ENCODE data around the gene PLIN3. TPM values are rescaled to one million over a fixed set of nuclear protein-coding genes. Genes with fewer than 3 reads are reported as not detected.

PLIN3 gene
- total and polyA plus RNA-seq, 2 of the 4 experiments (the other 2 are of a cell fraction), result 147 to 246 TPM

DNA sequence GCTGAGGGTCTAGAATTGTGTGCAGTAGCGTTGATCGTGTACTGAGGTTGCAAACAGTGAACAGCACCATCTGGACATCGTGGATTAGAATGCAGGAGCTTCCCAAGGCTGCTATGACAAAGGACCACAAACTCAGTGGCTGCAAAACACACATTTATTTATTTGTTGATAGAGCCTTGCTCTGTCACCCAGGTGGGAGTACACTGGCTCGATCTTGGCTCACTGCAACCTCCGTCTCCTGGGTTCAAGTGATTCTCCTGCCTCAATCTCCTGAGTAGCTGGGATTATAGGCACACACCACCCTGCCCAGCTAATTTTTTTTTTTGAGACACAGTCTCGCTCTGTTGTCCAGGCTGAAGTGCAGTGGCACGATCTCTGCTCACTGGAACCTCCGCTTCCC, 39.5 kb upstream of the PLIN3 start:
- H3K36me3 ChIP-seq (ENCODE audit: control insufficient read depth, insufficient read depth, low read length), result no peaks in the 10 kb centered on the region; the same call in 1 of the 2 replicates
- CTCF ChIA-PET, result no interaction called here
- H2BK5ac ChIP-seq (ENCODE audit: low read depth, low read length, poor library complexity, severe bottlenecking), result no peak overlapping the region
- TF ChIP-seq FOS (IDR thresholded peaks at IDR 0.05; ENCODE audit: low read depth, low read length) (no peak), BHLHE40 (IDR thresholded peaks at IDR 0.05; ENCODE audit: low read depth, low read length) (no peak), RFX5 (IDR thresholded peaks at IDR 0.05; ENCODE audit: low read depth, low read length) (no peak), MAZ (IDR thresholded peaks at IDR 0.05; ENCODE audit: borderline replicate concordance, low read depth, low read length) (no peak), RCOR1 (IDR thresholded peaks at IDR 0.05; ENCODE audit: insufficient replicate concordance, low read length) (no peak), MAFK (IDR thresholded peaks at IDR 0.05; ENCODE audit: low read depth, low read length) (no peak), CHD1 (IDR thresholded peaks at IDR 0.05; ENCODE audit: low read depth, low read length) (no peak), SMC3 (IDR thresholded peaks at IDR 0.05; ENCODE audit: low read depth, low read length) (no peak), NFE2L2 (IDR thresholded peaks at IDR 0.05; ENCODE audit: low read depth, low read length) (no peak), CEBPB (IDR thresholded peaks at IDR 0.05; ENCODE audit: low read depth, low read length) (no peak), RAD21 (IDR thresholded peaks at IDR 0.05; ENCODE audit: low read length) (no peak), MXI1 (IDR thresholded peaks at IDR 0.05; ENCODE audit: borderline replicate concordance, low read depth, low read length) (no peak), POLR2A (IDR thresholded peaks at IDR 0.05; ENCODE audit: low read depth, low read length) (no peak)
- TF ChIP-seq, protein P1, sequence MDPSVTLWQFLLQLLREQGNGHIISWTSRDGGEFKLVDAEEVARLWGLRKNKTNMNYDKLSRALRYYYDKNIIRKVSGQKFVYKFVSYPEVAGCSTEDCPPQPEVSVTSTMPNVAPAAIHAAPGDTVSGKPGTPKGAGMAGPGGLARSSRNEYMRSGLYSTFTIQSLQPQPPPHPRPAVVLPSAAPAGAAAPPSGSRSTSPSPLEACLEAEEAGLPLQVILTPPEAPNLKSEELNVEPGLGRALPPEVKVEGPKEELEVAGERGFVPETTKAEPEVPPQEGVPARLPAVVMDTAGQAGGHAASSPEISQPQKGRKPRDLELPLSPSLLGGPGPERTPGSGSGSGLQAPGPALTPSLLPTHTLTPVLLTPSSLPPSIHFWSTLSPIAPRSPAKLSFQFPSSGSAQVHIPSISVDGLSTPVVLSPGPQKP (IDR thresholded peaks at IDR 0.05; ENCODE audit: borderline replicate concordance, low read depth, low read length), result no peak
- TF ChIP-seq, protein P2, sequence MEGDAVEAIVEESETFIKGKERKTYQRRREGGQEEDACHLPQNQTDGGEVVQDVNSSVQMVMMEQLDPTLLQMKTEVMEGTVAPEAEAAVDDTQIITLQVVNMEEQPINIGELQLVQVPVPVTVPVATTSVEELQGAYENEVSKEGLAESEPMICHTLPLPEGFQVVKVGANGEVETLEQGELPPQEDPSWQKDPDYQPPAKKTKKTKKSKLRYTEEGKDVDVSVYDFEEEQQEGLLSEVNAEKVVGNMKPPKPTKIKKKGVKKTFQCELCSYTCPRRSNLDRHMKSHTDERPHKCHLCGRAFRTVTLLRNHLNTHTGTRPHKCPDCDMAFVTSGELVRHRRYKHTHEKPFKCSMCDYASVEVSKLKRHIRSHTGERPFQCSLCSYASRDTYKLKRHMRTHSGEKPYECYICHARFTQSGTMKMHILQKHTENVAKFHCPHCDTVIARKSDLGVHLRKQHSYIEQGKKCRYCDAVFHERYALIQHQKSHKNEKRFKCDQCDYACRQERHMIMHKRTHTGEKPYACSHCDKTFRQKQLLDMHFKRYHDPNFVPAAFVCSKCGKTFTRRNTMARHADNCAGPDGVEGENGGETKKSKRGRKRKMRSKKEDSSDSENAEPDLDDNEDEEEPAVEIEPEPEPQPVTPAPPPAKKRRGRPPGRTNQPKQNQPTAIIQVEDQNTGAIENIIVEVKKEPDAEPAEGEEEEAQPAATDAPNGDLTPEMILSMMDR (conservative IDR thresholded peaks at IDR 0.05; ENCODE audit: low read depth, low read length), result no peak
- TF ChIP-seq, protein P3, sequence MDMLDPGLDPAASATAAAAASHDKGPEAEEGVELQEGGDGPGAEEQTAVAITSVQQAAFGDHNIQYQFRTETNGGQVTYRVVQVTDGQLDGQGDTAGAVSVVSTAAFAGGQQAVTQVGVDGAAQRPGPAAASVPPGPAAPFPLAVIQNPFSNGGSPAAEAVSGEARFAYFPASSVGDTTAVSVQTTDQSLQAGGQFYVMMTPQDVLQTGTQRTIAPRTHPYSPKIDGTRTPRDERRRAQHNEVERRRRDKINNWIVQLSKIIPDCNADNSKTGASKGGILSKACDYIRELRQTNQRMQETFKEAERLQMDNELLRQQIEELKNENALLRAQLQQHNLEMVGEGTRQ (IDR thresholded peaks at IDR 0.05; ENCODE audit: low read depth, low read length), result no peak
- H3K14ac ChIP-seq (replicated peaks; ENCODE audit: low read depth, low read length), result no peak overlapping the region
- no peak overlapping the region for H3K23ac ChIP-seq (ENCODE audit: low read depth, low read length)
- H4K8ac ChIP-seq (ENCODE audit: low read depth in 2 of 2, low read length in 2 of 2), result no peak overlapping the region
- H2BK20ac ChIP-seq (ENCODE audit: low read depth, low read length), result no peak overlapping the region
- H3K9me1 ChIP-seq (ENCODE audit: insufficient read depth, low read length), result no peaks in the 10 kb centered on the region
- intact Hi-C loops (cut with micrococcal nuclease) (no loop called here), dilution Hi-C loops (cut with HindIII; ENCODE audit: low sequenced_read_pairs, unreplicated experiment) (no loop called here), in situ Hi-C loops (cut with MboI; ENCODE audit: low sequenced_read_pairs) (no loop called here)
- no peak overlapping the region for H4K91ac ChIP-seq (ENCODE audit: insufficient read depth, low read depth, low read length)
- H3K56ac ChIP-seq (ENCODE audit: extremely low read depth, insufficient read depth, low read length), result no peak overlapping the region
- H3K4ac ChIP-seq (ENCODE audit: low read depth, low read length), result no peak overlapping the region
- no peak overlapping the region for H2BK120ac ChIP-seq (ENCODE audit: low read depth, low read length)
- peaks cover 12% of the 10 kb centered on the region for H3K4me1 ChIP-seq (ENCODE audit: control insufficient read depth, insufficient read depth, low read length)
- no peak overlapping the region for H2BK15ac ChIP-seq (ENCODE audit: low read depth, low read length)
- H3K9ac ChIP-seq (ENCODE audit: low read depth, low read length), result no peak overlapping the region
- DNase-seq (no peak), ATAC-seq (ENCODE audit: low read depth) (no peak)
- H2AK5ac ChIP-seq (ENCODE audit: low read depth, low read length), result no peak overlapping the region
- H3K27me3 ChIP-seq (ENCODE audit: control insufficient read depth, insufficient read depth, low read length), result no peaks in the 10 kb centered on the region
- WGBS, 2 experiments (ENCODE audit: extremely low coverage in 2 of 2, insufficient read length in 1 of 2), result 82% methylated on average over 3 of the region's 8 CpGs; no CpG with 5 or more reads in 1 of the 2 experiments
- no peaks in the 10 kb centered on the region for H3K9me3 ChIP-seq (ENCODE audit: control insufficient read depth, insufficient read depth, low read length)
- H3K27ac ChIP-seq (ENCODE audit: insufficient read depth, low read length), result no peak overlapping the region
- no TSS peak for BruUV-seq (replicated peaks)
- H3K4me2 ChIP-seq (ENCODE audit: low read depth, low read length), result no peak overlapping the region
- no peaks in the 10 kb centered on the region for H4K20me1 ChIP-seq (ENCODE audit: insufficient read depth, low read length)
- H4K5ac ChIP-seq (ENCODE audit: low read depth, low read length), result no peak overlapping the region
- H3K79me1 ChIP-seq (ENCODE audit: low read depth in 1 of 2, low read length in 2 of 2), result peaks cover 0 to 14% of the 10 kb centered on the region in 2 experiments; a peak in 2 of 4 replicates
- no peak overlapping the region for H3K18ac ChIP-seq (ENCODE audit: low read depth, low read length)
- H2AFZ ChIP-seq (replicated peaks; ENCODE audit: low read length, poor library complexity), result peak overlapping the region; percentile 58
- H2AK9ac ChIP-seq (replicated peaks; ENCODE audit: low read depth, low read length, poor library complexity), result peak overlapping the region; percentile 16
- POLR2A ChIA-PET (ENCODE audit: unreplicated experiment), result no interaction called here
- no peak overlapping the region for H3K4me3 ChIP-seq (ENCODE audit: insufficient read depth, low read depth, low read length)

All from IMR-90 (cell line).